HFF-Myc (cell line): Measurements from ENCODE around the gene NPHP4.

ENCODE experiments used
- DNase-seq: peaks from one replicate; pipeline ENCODE4 v3.0.0-alpha.2; 2011; ENCODE audit warnings: low read depth; ENCODE audit errors: extremely low read depth
- H3K4me3 ChIP-seq: replicated peaks from 2 replicates; pipeline ENCODE4 v1.5.1; 2011; ENCODE audit warnings: low read depth, mild to moderate bottlenecking, control low read depth, low read length
- CTCF ChIP-seq: IDR thresholded peaks from 2 replicates; pipeline ENCODE4 v1.5.1; 2012; ENCODE audit warnings: mild to moderate bottlenecking, low read depth, low read length, control low read depth; ENCODE audit errors: missing control alignments

The NPHP4 gene

GRCh38 chr1:5935026-5935425, 57.2 kb downstream of the NPHP4 start:
- DNase-seq: no peak
- H3K4me3 ChIP-seq: no peak overlapping the region
- no peak for TF ChIP-seq CTCF

- no peak for DNase-seq
- TF ChIP-seq CTCF: no peak
- H3K4me3 ChIP-seq: no peak overlapping the region
These were observed 58.0 kb downstream of the NPHP4 start for GRCh38 chr1:5934058-5934884.

- no peak for DNase-seq
- no peak for TF ChIP-seq CTCF
- no peak overlapping the region for H3K4me3 ChIP-seq
These were observed 58.6 kb downstream of the NPHP4 start for GRCh38 chr1:5933676-5934057.

- no peak for TF ChIP-seq CTCF
These were observed 59.2 kb downstream of the NPHP4 start for GRCh38 chr1:5933050-5933449.

GRCh38 chr1:5928714-5929400, 63.4 kb downstream of the NPHP4 start:
- no peak overlapping the region for H3K4me3 ChIP-seq
- no peak for TF ChIP-seq CTCF
- DNase-seq: no peak

More at GRCh38 chr1:5933050-5933449, 59.2 kb downstream of the NPHP4 start:
- no peak for DNase-seq
- H3K4me3 ChIP-seq: no peak overlapping the region

- no peak for TF ChIP-seq CTCF
- no peak overlapping the region for H3K4me3 ChIP-seq
- DNase-seq: no peak
These were observed 64.5 kb downstream of the NPHP4 start for GRCh38 chr1:5927506-5928370.
